PC-9 (cell line): Measurements from ENCODE around the gene CDH26.

ENCODE experiments used
- CTCF ChIP-seq: fragments of 200-600 bp; sonication (generic); conservative IDR thresholded peaks from 2 replicates; pipeline ENCODE4 v1.6.1; 2017; ENCODE audit warnings: mixed run types, antibody characterized with exemption, mild to moderate bottlenecking, moderate library complexity
- EZH2 ChIP-seq: fragments of 200-600 bp; sonication (generic); IDR thresholded peaks from 2 replicates; pipeline ENCODE4 v1.8.0; 2017; ENCODE audit warnings: antibody characterized with exemption, low read depth

GRCh38 chr20:59942245-59942644, 16.0 kb upstream of the CDH26 start:
- TF ChIP-seq CTCF (no peak), EZH2 (no peak)
